Measurements from ENCODE around the gene DDI1.
"Not testable (repeated sequence)": the region's sequence is repeated elsewhere in the genome, so short reads cannot be mapped to it uniquely, and the experiment has no call there.

Gene DDI1

DNA sequence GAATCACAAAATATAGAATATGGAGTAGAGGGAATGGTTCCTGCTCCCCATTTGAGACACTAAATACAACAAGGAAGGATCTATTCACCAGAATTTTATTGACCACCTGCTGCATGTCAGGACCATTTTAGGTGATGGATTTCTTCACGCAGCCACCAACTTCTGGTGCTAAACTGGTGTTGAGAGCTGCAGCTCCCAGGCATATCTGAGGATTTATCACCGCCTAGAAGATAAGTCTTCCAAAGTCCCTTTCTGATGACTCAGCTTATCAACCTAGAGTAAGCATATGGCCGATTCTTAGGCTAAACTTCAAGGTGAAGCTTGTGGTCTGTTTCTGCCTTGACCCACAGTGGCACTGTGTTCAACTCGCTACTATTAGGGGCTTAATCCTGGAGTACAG lies 6.7 kb downstream of the DDI1 start:
- DNase-seq, result no peak

DNA sequence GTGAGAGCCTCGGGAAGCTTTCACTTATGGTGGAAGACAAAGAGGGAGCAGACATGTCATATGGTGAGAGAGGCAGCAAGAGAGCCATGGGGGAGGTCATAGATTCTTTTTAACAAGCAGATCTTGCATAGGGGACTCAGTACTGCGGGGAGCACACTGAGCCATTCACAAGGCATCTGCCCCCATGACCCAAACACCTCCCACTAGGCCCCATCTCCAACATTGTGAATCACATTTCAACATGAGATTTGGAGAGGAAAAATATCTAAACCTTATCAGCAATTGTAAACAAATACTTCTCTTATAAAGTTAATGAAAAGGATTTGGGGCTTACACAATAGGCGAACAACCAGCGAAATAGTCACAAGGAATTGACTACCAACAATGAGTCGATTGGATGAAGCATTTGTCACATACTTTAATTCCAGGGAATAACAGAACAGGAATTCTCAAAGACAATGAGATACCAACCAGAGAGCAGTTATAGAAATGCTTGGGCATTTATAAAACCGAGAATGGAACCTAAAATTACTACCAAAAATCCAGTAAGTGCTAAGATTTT lies 7.3 kb downstream of the DDI1 start:
- no peak for DNase-seq

GRCh38 chr11:104046331-104046730 lies 9.9 kb downstream of the DDI1 start:
- DNase-seq, result no peak

GRCh38 chr11:104046858-104047257 lies 10.4 kb downstream of the DDI1 start:
- DNase-seq, result not testable (repeated sequence)

- no peak for DNase-seq
These were observed 12.7 kb downstream of the DDI1 start for GRCh38 chr11:104049116-104049515.

DNA sequence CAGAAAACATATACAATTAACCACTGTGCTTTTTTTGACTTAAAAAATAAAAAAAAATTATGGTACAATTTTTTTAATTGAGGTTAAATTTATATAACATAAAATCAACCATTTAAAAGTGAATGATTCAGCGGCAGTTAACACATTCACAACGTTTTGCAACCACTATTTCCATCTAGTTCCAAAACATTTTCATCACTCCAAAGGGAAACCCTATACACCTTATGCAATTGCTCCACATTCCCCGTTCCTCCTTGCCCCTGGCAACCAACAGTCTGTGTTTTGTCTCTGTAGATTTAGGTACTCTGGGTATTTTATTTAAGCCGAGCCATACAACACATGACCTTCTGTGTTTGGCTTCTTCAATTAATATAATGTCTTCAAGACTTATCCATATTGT lies 15.3 kb downstream of the DDI1 start:
- no peak for DNase-seq

DNA sequence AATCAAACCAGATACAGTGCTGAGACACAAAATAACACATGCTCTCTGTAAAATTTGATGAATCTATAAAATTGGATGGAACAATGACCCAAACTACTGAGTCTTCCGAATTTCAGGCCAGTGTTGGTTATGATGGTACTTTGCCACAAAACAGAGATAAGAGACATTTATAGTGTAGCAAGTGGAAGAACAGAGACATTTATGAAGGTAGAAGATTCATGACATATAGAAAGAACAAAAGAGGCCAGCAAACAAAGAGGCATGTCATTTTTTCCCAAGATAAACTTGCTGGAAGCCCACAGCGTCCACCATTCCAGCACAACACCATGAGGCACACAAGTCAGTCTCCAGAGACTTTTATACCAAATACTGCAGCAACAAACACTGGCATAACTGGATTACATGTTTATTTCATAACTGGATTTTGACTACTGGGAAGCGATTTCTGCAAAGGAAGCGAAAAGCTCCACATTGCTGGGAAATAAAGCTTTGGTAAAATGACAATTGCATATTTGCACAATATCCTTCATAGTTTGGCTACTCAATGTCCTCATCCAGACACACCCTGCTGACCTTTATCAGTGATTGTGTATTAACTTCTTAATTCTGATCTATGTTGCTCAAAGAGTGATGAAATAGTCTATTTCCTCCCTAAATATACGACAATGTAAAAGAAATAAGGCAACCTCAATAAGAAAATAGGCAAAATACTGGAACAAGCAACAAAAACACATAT lies 17.5 kb downstream of the DDI1 start:
- no peak for DNase-seq

GRCh38 chr11:104054911-104055529 lies 18.6 kb downstream of the DDI1 start:
- DNase-seq, result no peak

- DNase-seq, result no peak
These were observed 19.2 kb downstream of the DDI1 start for GRCh38 chr11:104055596-104055995.

- no peak for DNase-seq
These were observed 21.5 kb downstream of the DDI1 start for GRCh38 chr11:104057908-104058307.

DNA sequence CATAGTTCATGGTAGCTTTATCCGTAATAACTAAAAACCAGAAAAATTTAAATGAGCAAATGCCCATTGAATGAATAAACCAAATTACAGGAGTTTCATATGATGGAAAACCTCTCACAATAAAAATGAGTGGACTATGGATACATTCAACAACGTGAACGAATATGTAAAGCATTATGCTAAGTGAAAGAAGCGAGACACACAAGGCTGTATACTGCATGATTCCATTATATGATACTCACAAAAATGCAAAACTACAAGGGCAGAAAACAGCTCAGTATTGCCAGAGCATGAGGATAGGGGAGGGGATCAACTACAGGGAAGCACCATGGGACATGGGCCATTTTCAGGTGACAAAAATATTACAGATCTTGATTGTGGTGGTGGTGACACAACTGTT lies 22.2 kb downstream of the DDI1 start:
- no peak for DNase-seq

DNA sequence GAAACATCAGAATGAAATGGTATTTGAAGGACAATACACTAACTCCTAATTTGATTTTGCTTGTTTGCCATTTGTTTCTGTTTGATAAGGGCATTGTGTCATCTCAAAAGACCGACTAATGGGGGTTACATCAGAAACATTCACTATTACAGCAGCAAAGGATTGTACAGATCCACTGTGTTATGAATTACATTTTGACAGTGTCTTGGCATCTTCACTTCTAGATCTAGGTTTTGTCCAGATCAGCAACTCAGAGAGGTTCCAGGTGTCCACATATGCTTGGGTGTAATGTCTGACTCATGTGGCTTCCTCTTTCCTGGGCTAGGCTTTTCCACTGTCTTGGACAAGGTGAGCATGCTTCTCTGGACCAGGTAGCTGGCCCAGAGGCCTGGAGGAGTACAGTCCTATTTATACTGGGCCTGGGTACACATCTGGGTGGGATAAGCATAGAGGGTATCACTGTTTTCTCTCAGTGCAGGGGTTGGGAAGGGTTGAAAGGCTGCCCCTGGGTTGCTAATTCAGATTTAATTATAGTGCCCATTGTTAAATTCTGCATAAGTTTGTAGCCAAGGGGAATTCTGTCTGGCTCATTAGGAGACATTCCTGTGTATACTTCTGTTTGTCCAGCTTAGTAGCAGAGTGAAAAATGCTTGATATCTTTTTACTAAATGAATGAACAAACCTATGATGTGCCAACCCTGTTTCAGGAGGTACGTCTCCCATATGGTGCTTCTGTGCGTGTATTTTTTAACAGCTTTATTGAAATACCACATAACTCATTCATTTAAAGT lies 23.8 kb downstream of the DDI1 start:
- DNase-seq, result no peak

DNA sequence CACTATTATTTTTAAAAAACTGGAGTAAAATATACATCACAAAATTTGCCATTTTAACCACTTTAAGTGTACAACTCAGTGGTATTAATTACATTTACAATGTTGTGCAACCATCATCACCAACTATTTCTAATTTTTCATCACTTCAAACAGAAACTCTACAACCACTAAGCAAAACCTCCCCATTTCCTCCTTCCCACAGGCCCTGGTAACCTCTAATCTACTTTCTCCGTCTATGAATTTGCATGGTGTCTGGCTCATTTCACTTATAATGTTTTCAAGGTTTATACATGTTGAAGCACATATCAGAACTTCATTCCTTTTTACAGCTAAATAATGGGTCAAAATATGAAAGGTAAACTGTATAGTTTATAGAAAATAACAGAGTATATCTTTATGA lies 24.4 kb downstream of the DDI1 start:
- no peak for DNase-seq

GRCh38 chr11:104061853-104062521 lies 25.5 kb downstream of the DDI1 start:
- DNase-seq, result no peak

GRCh38 chr11:104064034-104064630 lies 27.7 kb downstream of the DDI1 start:
- DNase-seq, result no peak

GRCh38 chr11:104067534-104067933 lies 31.1 kb downstream of the DDI1 start:
- DNase-seq, result no peak

- no peak for DNase-seq
These were observed 37.7 kb downstream of the DDI1 start for GRCh38 chr11:104073950-104074705.

DNA sequence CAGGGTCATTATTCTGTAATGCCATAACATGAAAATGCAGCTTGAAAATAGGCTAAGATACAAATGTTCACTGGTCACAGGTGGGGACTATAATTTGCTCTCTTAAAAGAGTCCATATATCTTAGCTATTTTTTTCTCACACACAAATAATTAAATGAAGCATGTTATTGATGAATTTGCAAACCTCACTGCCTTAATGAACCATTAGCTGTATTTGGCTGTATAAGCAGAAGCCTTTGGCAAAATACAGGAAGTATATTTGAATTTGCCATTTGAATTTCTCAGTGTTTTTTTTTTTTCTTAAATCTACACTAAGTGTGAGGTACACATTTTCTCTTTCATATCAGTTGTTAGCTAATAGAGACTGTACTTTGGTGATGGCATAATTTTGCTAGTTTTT lies 38.7 kb downstream of the DDI1 start:
- DNase-seq, result no peak

- DNase-seq, result no peak
These were observed 39.3 kb downstream of the DDI1 start for GRCh38 chr11:104075706-104076105.

GRCh38 chr11:104076455-104076854 lies 40.0 kb downstream of the DDI1 start:
- DNase-seq, result no peak

DNA sequence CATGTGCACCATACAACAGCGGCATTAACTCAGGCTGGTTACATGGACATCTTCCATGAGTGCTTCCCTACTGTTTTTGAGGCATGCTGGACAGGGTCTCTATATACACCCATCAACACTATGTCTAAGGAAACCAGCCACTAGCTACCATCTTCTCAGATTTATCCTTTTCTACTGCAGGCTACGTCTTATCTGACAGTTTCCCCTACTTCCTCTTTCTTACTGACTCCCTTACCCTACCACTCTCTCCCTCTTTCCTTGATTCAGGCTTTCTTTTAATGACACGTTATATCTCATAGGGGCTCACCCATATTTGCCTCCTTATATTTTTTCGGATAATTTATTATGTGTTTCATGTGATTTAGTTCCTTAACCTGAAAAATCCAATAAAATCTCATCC lies 41.8 kb downstream of the DDI1 start:
- no peak for DNase-seq

DNA sequence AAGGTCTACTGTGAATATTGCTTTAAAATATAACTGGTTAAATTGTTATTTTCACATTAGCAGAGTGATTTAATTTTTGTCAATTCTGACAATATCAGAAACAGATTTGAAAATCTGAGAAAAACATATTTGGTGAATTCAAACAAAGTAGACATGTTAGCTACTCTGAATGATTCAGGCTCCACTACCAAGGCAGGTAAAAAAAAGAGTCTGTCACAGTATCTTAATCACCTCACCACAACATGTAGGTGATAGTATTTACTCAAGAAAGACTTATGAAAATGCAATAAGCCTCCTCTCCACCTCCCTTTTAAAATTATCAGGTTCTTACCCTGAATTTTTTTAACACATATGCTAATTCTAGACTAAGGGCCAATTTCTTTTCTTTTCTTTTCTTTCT lies 42.6 kb downstream of the DDI1 start:
- no peak for DNase-seq
